Brain microvascular endothelial cell (primary cell): ENCODE data around the gene PGAP3.

Experiments
- DNase-seq: peaks from one replicate; pipeline ENCODE4 v3.0.0-alpha.2; 2020
- H3K27ac ChIP-seq: fragments of 250-450 bp; sonication (Bioruptor Pico); 2 replicates; pipeline ENCODE4 v1.5.1; 2020; ENCODE audit warnings: mild to moderate bottlenecking, moderate library complexity
- H3K27me3 ChIP-seq: fragments of 250-450 bp; sonication (Bioruptor Pico); replicated peaks from 2 replicates; pipeline ENCODE4 v1.5.1; 2020; ENCODE audit warnings: mild to moderate bottlenecking
- H3K36me3 ChIP-seq: fragments of 250-450 bp; sonication (Bioruptor Pico); replicated peaks from 2 replicates; pipeline ENCODE4 v1.5.1; 2020; ENCODE audit warnings: mild to moderate bottlenecking
- H3K4me3 ChIP-seq: 2 replicates; pipeline ENCODE4 v1.5.1; 2011; ENCODE audit warnings: low read depth, mild to moderate bottlenecking, control low read depth, low read length, moderate library complexity
- in situ Hi-C: cut with HindIII; loops from 2 replicates; pipeline ENCODE4 v1.10.0; 2017; ENCODE audit warnings: low sequenced_read_pairs, low pct_ligation_motif_present
- TF ChIP-seq, protein P1 (sequence below): IDR thresholded peaks from 2 replicates; pipeline ENCODE4 v1.5.1; 2011; ENCODE audit warnings: low read depth, mild to moderate bottlenecking, moderate library complexity, low read length, control low read depth, inconsistent platforms; ENCODE audit errors: missing control alignments

PGAP3 gene

DNA sequence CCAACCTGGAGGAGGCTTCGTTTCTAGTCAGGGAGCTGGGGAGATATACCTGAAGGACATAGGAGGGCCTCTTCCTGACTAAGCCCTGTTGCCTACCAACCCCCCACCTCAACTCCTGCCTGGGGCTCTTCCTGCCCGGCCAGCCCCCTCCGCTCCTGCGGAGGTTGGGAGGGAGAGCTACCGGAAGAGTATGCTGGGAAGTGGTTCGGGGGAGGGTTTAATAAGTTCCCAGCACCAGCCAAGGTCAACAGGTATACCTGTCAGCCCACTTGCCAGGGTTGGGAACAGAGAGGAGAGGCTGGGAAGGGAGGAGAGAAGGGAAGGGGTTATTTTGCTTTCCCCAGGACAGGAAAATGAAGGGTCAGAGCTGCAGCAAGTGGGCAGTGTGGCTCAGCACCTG lies 56.5 kb downstream of the PGAP3 start:
- in situ Hi-C loops: no loop called here
- TF ChIP-seq, protein P1, sequence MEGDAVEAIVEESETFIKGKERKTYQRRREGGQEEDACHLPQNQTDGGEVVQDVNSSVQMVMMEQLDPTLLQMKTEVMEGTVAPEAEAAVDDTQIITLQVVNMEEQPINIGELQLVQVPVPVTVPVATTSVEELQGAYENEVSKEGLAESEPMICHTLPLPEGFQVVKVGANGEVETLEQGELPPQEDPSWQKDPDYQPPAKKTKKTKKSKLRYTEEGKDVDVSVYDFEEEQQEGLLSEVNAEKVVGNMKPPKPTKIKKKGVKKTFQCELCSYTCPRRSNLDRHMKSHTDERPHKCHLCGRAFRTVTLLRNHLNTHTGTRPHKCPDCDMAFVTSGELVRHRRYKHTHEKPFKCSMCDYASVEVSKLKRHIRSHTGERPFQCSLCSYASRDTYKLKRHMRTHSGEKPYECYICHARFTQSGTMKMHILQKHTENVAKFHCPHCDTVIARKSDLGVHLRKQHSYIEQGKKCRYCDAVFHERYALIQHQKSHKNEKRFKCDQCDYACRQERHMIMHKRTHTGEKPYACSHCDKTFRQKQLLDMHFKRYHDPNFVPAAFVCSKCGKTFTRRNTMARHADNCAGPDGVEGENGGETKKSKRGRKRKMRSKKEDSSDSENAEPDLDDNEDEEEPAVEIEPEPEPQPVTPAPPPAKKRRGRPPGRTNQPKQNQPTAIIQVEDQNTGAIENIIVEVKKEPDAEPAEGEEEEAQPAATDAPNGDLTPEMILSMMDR: no peak

DNA sequence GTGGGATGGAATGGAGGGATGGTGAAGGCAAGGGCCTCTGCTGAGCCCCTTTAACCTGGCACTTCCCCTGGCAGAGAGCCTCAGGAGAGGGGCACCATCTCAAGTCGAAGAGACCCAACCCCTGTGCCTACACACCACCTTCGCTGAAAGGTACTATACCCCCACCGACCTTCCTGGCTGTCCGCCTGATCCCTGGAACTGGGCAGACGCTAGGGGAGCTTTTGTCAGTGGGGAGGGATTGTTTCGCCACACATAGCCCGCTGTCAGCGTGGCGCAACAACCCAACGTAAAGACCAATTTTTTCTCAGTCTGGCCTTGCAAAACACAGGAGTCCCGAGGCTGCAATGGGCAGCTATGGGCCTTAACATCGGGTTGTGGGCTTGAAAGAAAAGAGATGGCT lies 58.0 kb downstream of the PGAP3 start:
- in situ Hi-C loops: no loop called here
- Histone ChIP-seq H3K27ac (no peak overlapping the region), H3K36me3 (no peaks in the 10 kb centered on the region), H3K4me3 (no peak overlapping the region), H3K27me3 (peaks cover 61% of the 10 kb centered on the region)
- DNase-seq: no peak
- TF ChIP-seq, protein P1: no peak

More for the DNA sequence above, 56.5 kb downstream of the PGAP3 start:
- Histone ChIP-seq H3K27ac (no peak overlapping the region), H3K36me3 (no peaks in the 10 kb centered on the region), H3K4me3 (no peak overlapping the region), H3K27me3 (peaks cover 46% of the 10 kb centered on the region)
- no peak for DNase-seq

DNA sequence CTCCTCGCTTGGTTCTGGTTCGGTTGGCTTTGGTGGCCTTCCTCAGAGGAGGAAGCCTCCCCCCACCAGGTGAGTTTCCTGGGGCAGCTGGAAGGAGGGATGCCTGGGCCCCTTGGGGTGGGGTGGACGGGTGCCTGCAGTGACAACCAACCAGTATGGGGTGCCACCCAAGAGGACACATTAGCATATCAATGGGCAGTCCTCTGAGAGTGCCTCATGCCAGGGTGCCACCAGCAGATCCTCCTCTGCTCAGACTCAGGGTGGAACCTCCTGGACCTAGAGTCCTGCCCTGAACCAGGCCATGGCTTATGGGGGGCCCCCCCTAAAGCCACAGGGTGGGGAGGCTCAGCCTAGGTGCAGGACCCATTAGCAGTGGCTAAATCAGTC lies 58.4 kb downstream of the PGAP3 start:
- no peak for DNase-seq
- in situ Hi-C loops: no loop called here
- H3K36me3 ChIP-seq: no peaks in the 10 kb centered on the region
- peaks cover 65% of the 10 kb centered on the region for H3K27me3 ChIP-seq
- TF ChIP-seq, protein P1: no peak
- no peak overlapping the region for H3K27ac ChIP-seq
- no peak overlapping the region for H3K4me3 ChIP-seq

DNA sequence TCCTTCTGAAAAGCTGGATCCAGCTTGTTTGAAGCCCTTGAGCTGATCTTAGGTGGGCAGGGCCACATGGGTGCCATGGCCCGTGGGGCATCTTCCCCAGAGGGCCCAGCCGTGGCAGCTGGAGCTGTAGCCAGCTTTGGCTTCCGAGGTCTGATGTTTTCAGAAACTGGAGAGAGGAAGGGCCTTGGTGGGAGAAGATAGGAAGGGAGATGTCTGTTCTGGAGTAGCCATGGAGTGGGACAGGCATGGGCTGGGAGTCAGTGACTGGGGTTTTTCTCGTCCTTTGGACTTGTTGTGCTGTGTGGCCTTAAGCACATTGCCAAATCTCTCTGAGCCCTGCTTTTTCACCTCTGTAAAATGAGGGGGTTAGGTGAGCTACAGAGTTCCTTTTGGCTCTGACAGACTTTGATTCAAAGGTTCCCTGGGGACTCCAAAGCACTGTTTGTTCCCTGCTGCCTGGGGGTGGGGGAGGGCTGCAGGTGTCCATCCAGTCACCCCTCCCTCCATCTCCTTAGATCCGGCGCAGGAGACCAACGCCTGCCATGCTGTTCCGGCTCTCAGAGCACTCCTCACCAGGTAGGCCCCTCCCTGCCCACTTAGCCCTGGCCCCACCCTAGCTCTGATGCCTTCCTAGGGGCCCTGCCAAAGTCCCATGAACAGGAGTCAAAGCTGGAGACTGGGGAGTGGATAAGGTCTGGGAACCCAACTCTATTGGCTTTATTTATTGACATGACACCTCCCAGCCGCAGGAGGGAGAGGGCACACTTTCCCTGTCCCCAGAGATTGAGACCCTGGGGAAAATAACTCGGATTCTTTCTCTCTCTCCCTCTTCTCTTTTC lies 59.0 kb downstream of the PGAP3 start:
- TF ChIP-seq, protein P1: no peak
- Histone ChIP-seq H3K27ac (no peak overlapping the region), H3K4me3 (no peak overlapping the region), H3K36me3 (no peaks in the 10 kb centered on the region), H3K27me3 (peaks cover 66% of the 10 kb centered on the region)
- in situ Hi-C loops: no loop called here
- DNase-seq: no peak

- Histone ChIP-seq H3K36me3 (no peaks in the 10 kb centered on the region), H3K27ac (no peak overlapping the region), H3K27me3 (peaks cover 66% of the 10 kb centered on the region), H3K4me3 (no peak overlapping the region)
- no peak for DNase-seq
- in situ Hi-C loops: no loop called here
- TF ChIP-seq, protein P1: no peak
Observed at GRCh38 chr17:39627712-39628516, 59.9 kb downstream of the PGAP3 start.
